ENCODE data around the gene XRCC6. TPM values are rescaled to one million over a fixed set of nuclear protein-coding genes. Genes with fewer than 3 reads are reported as not detected.

XRCC6 gene
- total RNA-seq, 1 donor from 2014 or later: 297 TPM

- TF ChIP-seq, protein P1, sequence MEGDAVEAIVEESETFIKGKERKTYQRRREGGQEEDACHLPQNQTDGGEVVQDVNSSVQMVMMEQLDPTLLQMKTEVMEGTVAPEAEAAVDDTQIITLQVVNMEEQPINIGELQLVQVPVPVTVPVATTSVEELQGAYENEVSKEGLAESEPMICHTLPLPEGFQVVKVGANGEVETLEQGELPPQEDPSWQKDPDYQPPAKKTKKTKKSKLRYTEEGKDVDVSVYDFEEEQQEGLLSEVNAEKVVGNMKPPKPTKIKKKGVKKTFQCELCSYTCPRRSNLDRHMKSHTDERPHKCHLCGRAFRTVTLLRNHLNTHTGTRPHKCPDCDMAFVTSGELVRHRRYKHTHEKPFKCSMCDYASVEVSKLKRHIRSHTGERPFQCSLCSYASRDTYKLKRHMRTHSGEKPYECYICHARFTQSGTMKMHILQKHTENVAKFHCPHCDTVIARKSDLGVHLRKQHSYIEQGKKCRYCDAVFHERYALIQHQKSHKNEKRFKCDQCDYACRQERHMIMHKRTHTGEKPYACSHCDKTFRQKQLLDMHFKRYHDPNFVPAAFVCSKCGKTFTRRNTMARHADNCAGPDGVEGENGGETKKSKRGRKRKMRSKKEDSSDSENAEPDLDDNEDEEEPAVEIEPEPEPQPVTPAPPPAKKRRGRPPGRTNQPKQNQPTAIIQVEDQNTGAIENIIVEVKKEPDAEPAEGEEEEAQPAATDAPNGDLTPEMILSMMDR (IDR thresholded peaks at IDR 0.05): no peak
- Mint-ChIP-seq H3K27ac (no peak overlapping the region), H3K4me1 (no peaks in the 10 kb centered on the region), H3K27me3 (no peaks in the 10 kb centered on the region), H3K36me3 (ENCODE audit: low read depth) (peaks cover 80% of the 10 kb centered on the region), H3K4me3 (no peak overlapping the region), H3K9me3 (no peaks in the 10 kb centered on the region)
- DNase-seq (no peak), ATAC-seq (ENCODE audit: low read depth) (no peak)
- ChIA-PET CTCF (no interaction called here), POLR2A (interaction anchor here (0.6 kb wide), 1 partner anchor 37 kb away, joined by 5 read pairs; no protein-coding TSS in a partner anchor)
- intact Hi-C loops (cut with micrococcal nuclease): no loop called here
Measured at GRCh38 chr22:41654322-41654721, 33.2 kb downstream of the XRCC6 start.

DNA sequence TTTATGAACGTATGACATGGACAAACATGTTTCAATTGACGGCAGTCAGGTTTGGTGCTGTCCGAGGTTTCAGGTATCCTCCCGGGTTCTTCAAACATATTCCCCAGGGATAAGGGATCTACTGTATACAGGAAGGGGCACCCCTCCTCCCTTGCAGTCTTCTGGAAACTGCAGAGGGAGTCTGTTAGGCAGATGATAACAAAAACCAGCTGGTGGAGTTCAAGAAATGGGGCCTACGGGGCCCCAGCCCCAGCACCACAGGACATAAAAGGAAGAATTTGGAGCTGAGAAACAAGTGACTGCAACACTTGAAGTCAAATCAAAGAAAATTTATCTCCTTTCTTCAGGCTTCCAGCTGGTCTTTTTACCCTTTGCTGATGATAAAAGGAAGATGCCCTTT, 35.5 kb downstream of the XRCC6 start:
- ATAC-seq (ENCODE audit: low read depth): no peak
- TF ChIP-seq, protein P1 (IDR thresholded peaks at IDR 0.05): no peak
- H3K4me3 Mint-ChIP-seq: no peak overlapping the region
- no peaks in the 10 kb centered on the region for H3K27me3 Mint-ChIP-seq
- intact Hi-C loops (cut with micrococcal nuclease): no loop called here
- H3K9me3 Mint-ChIP-seq: no peaks in the 10 kb centered on the region
- CTCF ChIA-PET: no interaction called here
- POLR2A ChIA-PET: no interaction called here
- H3K36me3 Mint-ChIP-seq (ENCODE audit: low read depth): peaks cover 89% of the 10 kb centered on the region
- no peaks in the 10 kb centered on the region for H3K4me1 Mint-ChIP-seq
- no peak overlapping the region for H3K27ac Mint-ChIP-seq
- DNase-seq: no peak

DNA sequence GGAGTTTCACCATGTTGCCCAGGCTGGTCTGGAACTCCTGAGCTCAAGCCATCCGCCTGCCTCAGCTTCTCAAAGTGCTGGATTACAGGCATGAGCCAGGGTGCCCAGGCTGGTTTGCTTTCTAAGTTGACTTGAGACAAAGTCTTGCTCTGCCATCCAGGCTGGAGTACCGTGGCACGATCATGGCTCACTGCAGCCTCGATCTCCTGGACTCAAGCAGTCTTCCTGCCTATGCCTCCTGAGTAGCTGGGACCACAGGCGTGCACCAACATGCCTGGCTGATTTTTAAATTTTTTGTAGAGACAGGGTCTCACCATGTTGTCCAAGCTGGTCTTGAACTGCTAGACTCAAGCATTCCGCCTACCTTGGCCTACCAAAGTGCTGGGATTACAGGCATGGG, 36.6 kb downstream of the XRCC6 start:
- intact Hi-C loops (cut with micrococcal nuclease): no loop called here
- H3K4me1 Mint-ChIP-seq: no peaks in the 10 kb centered on the region
- no peak for DNase-seq
- ATAC-seq (ENCODE audit: low read depth): no peak
- ChIA-PET CTCF (interaction anchor here (1.4 kb wide), 1 partner anchor 9 kb away, joined by 3 read pairs; no protein-coding TSS in a partner anchor), POLR2A (interaction anchor here (0.6 kb wide), 1 partner anchor 734 kb away, joined by 7 read pairs; no protein-coding TSS in a partner anchor)
- TF ChIP-seq, protein P1 (IDR thresholded peaks at IDR 0.05): no peak
- H3K27ac Mint-ChIP-seq: no peak overlapping the region
- no peak overlapping the region for H3K4me3 Mint-ChIP-seq
- no peaks in the 10 kb centered on the region for H3K27me3 Mint-ChIP-seq
- peaks cover 85% of the 10 kb centered on the region for H3K36me3 Mint-ChIP-seq (ENCODE audit: low read depth)
- H3K9me3 Mint-ChIP-seq: no peaks in the 10 kb centered on the region

DNA sequence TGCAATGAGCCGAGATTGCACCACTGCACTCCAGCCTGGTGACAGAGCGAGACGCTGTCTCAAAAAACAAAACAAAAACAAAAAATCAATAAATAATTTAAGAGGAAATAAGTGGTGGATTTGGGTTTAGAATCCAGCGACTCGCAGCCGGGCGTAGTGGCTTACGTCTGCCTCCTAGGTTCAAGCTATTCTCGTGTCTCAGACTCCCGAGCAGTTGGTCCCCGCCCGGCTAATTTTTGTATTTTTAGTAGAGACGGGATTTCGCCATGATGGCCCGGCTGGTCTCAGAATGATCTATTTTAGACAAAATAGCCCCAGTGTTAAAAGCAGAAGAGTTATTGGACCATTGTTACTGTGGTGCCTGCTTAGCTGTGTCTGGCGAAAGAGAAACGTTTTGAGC, 37.8 kb downstream of the XRCC6 start:
- DNase-seq: no peak
- Mint-ChIP-seq H3K9me3 (no peaks in the 10 kb centered on the region), H3K4me1 (no peaks in the 10 kb centered on the region), H3K4me3 (no peak overlapping the region), H3K36me3 (ENCODE audit: low read depth) (peaks cover 85% of the 10 kb centered on the region), H3K27me3 (no peaks in the 10 kb centered on the region), H3K27ac (no peak overlapping the region)
- intact Hi-C loops (cut with micrococcal nuclease): no loop called here
- CTCF ChIA-PET: no interaction called here
- no peak for ATAC-seq (ENCODE audit: low read depth)
- TF ChIP-seq, protein P1 (IDR thresholded peaks at IDR 0.05): no peak
- POLR2A ChIA-PET: no interaction called here

DNA sequence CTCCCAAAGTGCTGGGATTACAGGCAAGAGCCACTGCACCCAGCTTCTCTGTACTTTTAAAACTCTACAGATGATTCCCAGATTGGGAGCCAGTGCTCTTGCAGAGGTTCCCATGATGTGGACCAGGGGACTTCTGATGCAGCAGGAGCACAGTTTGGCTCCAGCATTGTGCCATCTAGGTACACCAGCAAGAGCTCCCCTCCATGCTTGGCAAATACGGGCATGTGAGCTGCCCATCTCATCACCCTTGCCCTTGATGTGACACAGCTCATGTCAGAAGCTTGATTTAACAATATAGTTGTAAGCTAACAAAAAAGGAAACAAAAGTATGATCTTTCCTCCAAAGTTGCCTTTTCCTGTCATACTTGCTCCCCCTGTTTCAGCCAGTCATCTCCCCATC, 38.8 kb downstream of the XRCC6 start:
- TF ChIP-seq, protein P1 (IDR thresholded peaks at IDR 0.05): no peak
- Mint-ChIP-seq H3K36me3 (ENCODE audit: low read depth) (peaks cover 85% of the 10 kb centered on the region), H3K27ac (no peak overlapping the region), H3K27me3 (no peaks in the 10 kb centered on the region), H3K4me1 (no peaks in the 10 kb centered on the region), H3K4me3 (no peak overlapping the region), H3K9me3 (no peaks in the 10 kb centered on the region)
- ChIA-PET POLR2A (interaction anchor here (0.6 kb wide), 1 partner anchor 359 kb away, joined by 6 read pairs; no protein-coding TSS in a partner anchor), CTCF (no interaction called here)
- no peak for ATAC-seq (ENCODE audit: low read depth)
- intact Hi-C loops (cut with micrococcal nuclease): no loop called here
- no peak for DNase-seq

Data from activated B cell treated with CpG ODN at 0.5 μM for 24 hours (primary cell).